ENCODE results near the gene PRIMA1. TPM values are rescaled to one million over a fixed set of nuclear protein-coding genes. Genes with fewer than 3 reads are reported as not detected.

The PRIMA1 gene
- total RNA-seq, 2 experiments from 2014 or later = not detected

GRCh38 chr14:93713726-93714405, 74.4 kb downstream of the PRIMA1 start:
- ATAC-seq (ENCODE audit: low read depth) (no peak), DNase-seq (no peak)
- no peaks in the 10 kb centered on the region for H3K4me1 Mint-ChIP-seq
- H3K27me3 Mint-ChIP-seq = peaks cover 1% of the 10 kb centered on the region
- H3K4me3 Mint-ChIP-seq = no peak overlapping the region
- POLR2A ChIA-PET = no interaction called here
- no peaks in the 10 kb centered on the region for H3K9me3 Mint-ChIP-seq
- no peak overlapping the region for H3K27ac Mint-ChIP-seq
- no peaks in the 10 kb centered on the region for H3K36me3 Mint-ChIP-seq

GRCh38 chr14:93712838-93713724, 75.2 kb downstream of the PRIMA1 start:
- Mint-ChIP-seq H3K9me3 (no peaks in the 10 kb centered on the region), H3K4me3 (no peak overlapping the region), H3K4me1 (no peaks in the 10 kb centered on the region), H3K36me3 (no peaks in the 10 kb centered on the region), H3K27me3 (peaks cover 1% of the 10 kb centered on the region), H3K27ac (no peak overlapping the region)
- POLR2A ChIA-PET = no interaction called here
- DNase-seq (no peak), ATAC-seq (ENCODE audit: low read depth) (no peak)

DNA sequence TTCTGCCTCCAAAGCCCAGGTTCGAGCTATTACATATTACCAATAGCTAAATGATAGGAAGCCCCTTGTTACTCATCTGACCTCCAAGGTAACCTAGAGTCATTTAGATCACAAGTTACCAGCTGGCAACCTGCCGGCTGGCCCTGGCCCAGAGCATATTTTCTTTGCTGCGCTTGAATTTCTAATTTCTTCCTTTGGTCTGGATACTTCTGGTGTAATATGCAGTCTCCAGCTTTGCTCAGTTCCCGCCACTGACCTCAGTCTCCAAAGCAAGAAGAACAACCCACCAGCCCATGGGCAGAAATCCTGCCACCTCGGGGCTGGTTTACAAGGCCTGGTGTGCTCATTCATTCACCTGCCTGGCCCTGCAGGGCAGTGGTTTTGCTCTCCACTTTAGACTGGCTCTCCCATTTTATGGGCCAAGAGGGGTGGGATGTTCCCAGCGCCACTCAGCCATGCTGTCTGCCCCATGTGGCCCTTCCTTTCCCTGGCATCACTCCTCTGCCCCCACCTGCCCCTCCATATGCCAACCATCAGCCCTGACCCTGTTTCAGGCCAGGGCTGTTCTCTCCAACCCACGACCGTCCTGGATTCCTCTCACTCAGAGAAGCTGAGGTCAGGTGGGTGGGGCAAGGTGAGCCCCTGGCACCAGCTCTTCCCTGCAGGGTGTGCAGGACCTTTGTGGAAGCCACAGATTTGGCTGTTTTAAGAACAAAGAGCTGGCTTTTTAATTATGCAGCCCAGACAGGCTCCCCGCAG, 76.0 kb downstream of the PRIMA1 start:
- no peak overlapping the region for H3K27ac Mint-ChIP-seq
- POLR2A ChIA-PET = no interaction called here
- no peaks in the 10 kb centered on the region for H3K9me3 Mint-ChIP-seq
- DNase-seq (no peak), ATAC-seq (ENCODE audit: low read depth) (no peak)
- no peaks in the 10 kb centered on the region for H3K36me3 Mint-ChIP-seq
- peaks cover 1% of the 10 kb centered on the region for H3K27me3 Mint-ChIP-seq
- no peaks in the 10 kb centered on the region for H3K4me1 Mint-ChIP-seq
- H3K4me3 Mint-ChIP-seq = no peak overlapping the region

DNA sequence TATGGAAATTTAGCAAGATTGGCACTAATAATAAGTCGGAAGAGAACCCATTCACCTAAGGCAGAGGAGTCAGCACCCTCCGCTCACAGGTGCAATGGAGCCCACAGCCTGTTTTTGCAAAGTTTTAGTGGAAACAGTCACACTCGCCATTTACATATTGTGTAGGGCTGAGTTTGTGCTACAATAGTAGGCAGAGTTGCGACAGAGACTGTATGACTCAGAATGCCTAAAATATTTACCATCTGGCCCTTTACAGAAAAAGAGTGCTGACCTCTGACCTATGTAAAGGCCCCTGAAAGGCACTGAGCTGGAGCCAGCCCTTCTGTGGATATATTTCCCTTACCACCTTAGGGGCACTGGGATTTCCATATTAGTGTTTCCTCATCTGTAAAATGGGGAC, 79.0 kb downstream of the PRIMA1 start:
- POLR2A ChIA-PET = no interaction called here

DNA sequence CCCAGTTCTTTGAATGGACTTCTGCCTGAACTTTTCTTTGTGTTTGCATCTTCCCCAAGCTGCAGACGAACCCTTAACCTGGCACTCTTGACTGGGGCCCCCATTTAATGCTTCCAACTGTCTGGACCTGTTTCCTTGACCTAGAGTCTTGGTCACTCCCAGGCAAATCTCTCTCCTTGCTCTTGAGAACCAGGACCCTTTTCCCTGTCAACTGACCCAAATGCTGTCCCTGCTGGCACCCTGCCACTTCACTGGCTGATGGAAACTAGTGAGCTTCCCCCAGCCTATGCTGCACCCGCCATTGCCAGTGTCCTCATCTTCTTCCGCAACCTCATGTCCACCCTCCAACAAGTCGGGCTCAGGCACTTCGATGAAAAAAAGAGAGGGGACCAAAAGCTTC, 79.5 kb downstream of the PRIMA1 start:
- Mint-ChIP-seq H3K27me3 (no peaks in the 10 kb centered on the region), H3K27ac (no peak overlapping the region), H3K4me3 (no peak overlapping the region), H3K9me3 (no peaks in the 10 kb centered on the region), H3K4me1 (no peaks in the 10 kb centered on the region), H3K36me3 (no peaks in the 10 kb centered on the region)
- DNase-seq = no peak
- ATAC-seq (ENCODE audit: low read depth) = no peak
- POLR2A ChIA-PET = no interaction called here

More for the DNA sequence above, 79.0 kb downstream of the PRIMA1 start:
- Mint-ChIP-seq H3K36me3 (no peaks in the 10 kb centered on the region), H3K27me3 (no peaks in the 10 kb centered on the region), H3K4me1 (no peaks in the 10 kb centered on the region), H3K4me3 (no peak overlapping the region), H3K9me3 (no peaks in the 10 kb centered on the region), H3K27ac (no peak overlapping the region)
- DNase-seq (no peak), ATAC-seq (ENCODE audit: low read depth) (no peak)

- no peaks in the 10 kb centered on the region for H3K27me3 Mint-ChIP-seq
Measured at GRCh38 chr14:93708311-93708734, 80.0 kb downstream of the PRIMA1 start.

GRCh38 chr14:93707475-93707874, 80.8 kb downstream of the PRIMA1 start:
- Mint-ChIP-seq H3K36me3 (no peaks in the 10 kb centered on the region), H3K4me3 (no peak overlapping the region), H3K27me3 (no peaks in the 10 kb centered on the region), H3K27ac (no peak overlapping the region), H3K9me3 (no peaks in the 10 kb centered on the region), H3K4me1 (no peaks in the 10 kb centered on the region)
- POLR2A ChIA-PET = no interaction called here
- ATAC-seq (ENCODE audit: low read depth) (no peak), DNase-seq (no peak)

More at GRCh38 chr14:93708311-93708734, 80.0 kb downstream of the PRIMA1 start:
- Mint-ChIP-seq H3K27ac (no peak overlapping the region), H3K9me3 (no peaks in the 10 kb centered on the region), H3K4me3 (no peak overlapping the region), H3K36me3 (no peaks in the 10 kb centered on the region), H3K4me1 (no peaks in the 10 kb centered on the region)
- POLR2A ChIA-PET = no interaction called here
- no peak for DNase-seq
- no peak for ATAC-seq (ENCODE audit: low read depth)

GRCh38 chr14:93706360-93706955, 81.8 kb downstream of the PRIMA1 start:
- Mint-ChIP-seq H3K4me1 (no peaks in the 10 kb centered on the region), H3K27ac (no peak overlapping the region), H3K9me3 (no peaks in the 10 kb centered on the region), H3K36me3 (no peaks in the 10 kb centered on the region), H3K27me3 (no peaks in the 10 kb centered on the region), H3K4me3 (no peak overlapping the region)
- POLR2A ChIA-PET = no interaction called here
- ATAC-seq (ENCODE audit: low read depth) (no peak), DNase-seq (no peak)

GRCh38 chr14:93705513-93706156, 82.7 kb downstream of the PRIMA1 start:
- ATAC-seq (ENCODE audit: low read depth) (no peak), DNase-seq (no peak)
- Mint-ChIP-seq H3K27ac (no peak overlapping the region), H3K27me3 (no peaks in the 10 kb centered on the region), H3K4me3 (no peak overlapping the region), H3K9me3 (no peaks in the 10 kb centered on the region), H3K36me3 (no peaks in the 10 kb centered on the region), H3K4me1 (no peaks in the 10 kb centered on the region)
- POLR2A ChIA-PET = no interaction called here

GRCh38 chr14:93703941-93704340, 84.3 kb downstream of the PRIMA1 start:
- Mint-ChIP-seq H3K4me1 (no peaks in the 10 kb centered on the region), H3K36me3 (no peaks in the 10 kb centered on the region), H3K9me3 (peaks cover 1% of the 10 kb centered on the region), H3K27ac (no peak overlapping the region), H3K4me3 (no peak overlapping the region), H3K27me3 (peaks cover 8% of the 10 kb centered on the region)
- POLR2A ChIA-PET = no interaction called here
- no peak for ATAC-seq (ENCODE audit: low read depth)
- no peak for DNase-seq

- Mint-ChIP-seq H3K27ac (no peak overlapping the region), H3K36me3 (no peaks in the 10 kb centered on the region), H3K4me1 (no peaks in the 10 kb centered on the region), H3K9me3 (peaks cover 4% of the 10 kb centered on the region), H3K27me3 (peaks cover 8% of the 10 kb centered on the region), H3K4me3 (no peak overlapping the region)
- no peak for ATAC-seq (ENCODE audit: low read depth)
- no peak for DNase-seq
- POLR2A ChIA-PET = no interaction called here
Measured at GRCh38 chr14:93702946-93703345, 85.3 kb downstream of the PRIMA1 start.

GRCh38 chr14:93701562-93701961, 86.7 kb downstream of the PRIMA1 start:
- no peak for DNase-seq
- Mint-ChIP-seq H3K4me3 (no peak overlapping the region), H3K36me3 (no peaks in the 10 kb centered on the region), H3K27ac (no peak overlapping the region), H3K4me1 (no peaks in the 10 kb centered on the region), H3K9me3 (peaks cover 5% of the 10 kb centered on the region), H3K27me3 (peaks cover 8% of the 10 kb centered on the region)
- no peak for ATAC-seq (ENCODE audit: low read depth)
- POLR2A ChIA-PET = no interaction called here

DNA sequence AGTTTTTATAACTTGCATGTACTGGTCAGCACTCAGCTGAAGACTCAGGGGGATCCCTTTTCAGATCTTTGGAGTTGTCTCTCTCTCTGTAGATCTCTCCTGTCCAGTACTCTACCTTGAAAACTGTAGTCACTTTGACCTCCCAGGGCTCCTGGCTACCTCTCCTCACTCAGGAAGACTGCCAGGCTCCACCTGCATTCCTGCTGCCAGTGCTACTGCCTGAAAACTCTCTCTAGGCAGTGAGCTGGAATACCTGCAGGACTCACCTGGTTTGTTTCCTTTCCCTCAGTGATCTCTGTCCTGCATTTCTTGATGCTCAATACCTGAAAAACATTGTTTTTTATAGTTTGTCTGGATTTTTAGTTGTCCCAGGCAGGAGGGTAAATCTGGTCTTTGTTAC, 87.4 kb downstream of the PRIMA1 start:
- H3K4me3 Mint-ChIP-seq = no peak overlapping the region
- peaks cover 8% of the 10 kb centered on the region for H3K27me3 Mint-ChIP-seq
- POLR2A ChIA-PET = no interaction called here
- peaks cover 5% of the 10 kb centered on the region for H3K9me3 Mint-ChIP-seq
- no peaks in the 10 kb centered on the region for H3K4me1 Mint-ChIP-seq
- H3K36me3 Mint-ChIP-seq = no peaks in the 10 kb centered on the region
- H3K27ac Mint-ChIP-seq = no peak overlapping the region
- DNase-seq (no peak), ATAC-seq (ENCODE audit: low read depth) (no peak)

Data from activated naive CD8-positive, alpha-beta T cell treated with anti-CD3 and anti-CD28 coated beads, Interleukin-2, amount 10 ng/mL, durations not matched to agents 7 days and 5 days (primary cell).